PFSK-1 (cell line): ENCODE data around the gene KRTAP20-3.

ENCODE experiments used
- FOXP2 ChIP-seq: optimal IDR thresholded peaks from 2 replicates; pipeline ENCODE3; 2011; ENCODE audit warnings: borderline replicate concordance, control low read depth, inconsistent platforms; ENCODE audit not compliant: insufficient read depth; ENCODE audit errors: extremely low read length, extremely low read depth
- POLR2AphosphoS5 ChIP-seq: IDR thresholded peaks from 2 replicates; pipeline ENCODE4 v1.6.1; 2012; ENCODE audit warnings: low read depth, mild to moderate bottlenecking, control low read depth, low read length, moderate library complexity
- REST ChIP-seq, 2 experiments: IDR thresholded peaks; 2 replicates each; pipeline versions ENCODE4 v1.6.1 to v1.8.0; 2011 to 2012; ENCODE audit warnings: low read depth in 2 of 2, low read length in 2 of 2, control low read depth in 1 of 2, inconsistent platforms in 1 of 2, mild to moderate bottlenecking in 1 of 2, moderate library complexity in 1 of 2; ENCODE audit not compliant: insufficient read depth in 1 of 2
- SIN3A ChIP-seq: IDR thresholded peaks from 2 replicates; pipeline ENCODE4 v1.6.1; 2012; ENCODE audit warnings: mild to moderate bottlenecking, low read length, moderate library complexity, borderline replicate concordance; ENCODE audit not compliant: insufficient read depth
- TAF1 ChIP-seq: IDR thresholded peaks from 2 replicates; pipeline ENCODE4 v1.6.1; 2012; ENCODE audit warnings: low read length, control low read depth, borderline replicate concordance; ENCODE audit not compliant: insufficient read depth

The KRTAP20-3 gene

GRCh38 chr21:30625449-30626165, 17.1 kb upstream of the KRTAP20-3 start:
- TF ChIP-seq FOXP2 (no peak), TAF1 (no peak), SIN3A (no peak), REST (IDR thresholded peaks at IDR 0.05; ENCODE audit: insufficient read depth in 1 of 2, low read depth in 2 of 2, low read length in 2 of 2) (no peak), POLR2AphosphoS5 (no peak)

- TF ChIP-seq REST (IDR thresholded peaks at IDR 0.05; ENCODE audit: insufficient read depth in 1 of 2, low read depth in 2 of 2, low read length in 2 of 2) (peak in 1 of 2 experiments; percentile 76; a peak in 2 of 4 replicates), FOXP2 (no peak)
These were observed 14.6 kb upstream of the KRTAP20-3 start for GRCh38 chr21:30628109-30628508.

- TF ChIP-seq POLR2AphosphoS5 (no peak), TAF1 (no peak), REST (IDR thresholded peaks at IDR 0.05; ENCODE audit: insufficient read depth in 1 of 2, low read depth in 2 of 2, low read length in 2 of 2) (no peak), SIN3A (no peak), FOXP2 (no peak)
These were observed 13.5 kb upstream of the KRTAP20-3 start for GRCh38 chr21:30629200-30629599.

GRCh38 chr21:30634906-30635305, 7.8 kb upstream of the KRTAP20-3 start, which contains the start of gene KRTAP20-2:
Gene KRTAP20-2, plus strand, starts transcription at chr21:30635206. Its CDS starts 58 bp downstream, at chr21:30635264.
- TF ChIP-seq TAF1 (no peak), SIN3A (no peak), REST (IDR thresholded peaks at IDR 0.05; ENCODE audit: insufficient read depth in 1 of 2, low read depth in 2 of 2, low read length in 2 of 2) (no peak), POLR2AphosphoS5 (no peak), FOXP2 (no peak)

- TF ChIP-seq REST (IDR thresholded peaks at IDR 0.05; ENCODE audit: insufficient read depth in 1 of 2, low read depth in 2 of 2, low read length in 2 of 2) (no peak), POLR2AphosphoS5 (no peak), SIN3A (no peak), FOXP2 (no peak), TAF1 (no peak)
These were observed 4.0 kb upstream of the KRTAP20-3 start for GRCh38 chr21:30638686-30639085.
